B cell (primary cell): ENCODE data around the gene LARGE1. TPM values are rescaled to one million over a fixed set of nuclear protein-coding genes. Genes with fewer than 3 reads are reported as not detected.

Experiments
- ATAC-seq: fragments of 200-7000 bp; cut with Tn5 transposase; one replicate; pipeline ENCODE4 v1.10.0; 2021; ENCODE audit warnings: low read depth, mild to moderate bottlenecking, moderate number of reproducible peaks, moderate library complexity
- CTCF ChIA-PET: fragments of 350-600 bp; sonication (Branson Sonifier 250); formaldehyde crosslinking; loops from one replicate; lab custom pipeline; 2021; ENCODE audit warnings: antibody characterized with exemption, inconsistent platforms; lab: Charles Lee
- POLR2A ChIA-PET: fragments of 350-600 bp; sonication (Branson Sonifier 250); formaldehyde crosslinking; loops from one replicate; lab custom pipeline; 2021; ENCODE audit warnings: antibody characterized with exemption; lab: Charles Lee
- DNase-seq: peaks from one replicate; pipeline ENCODE4 v3.0.0; 2013
- H2AFZ ChIP-seq: 2 replicates; pipeline ENCODE4 v1.6.1; 2012; ENCODE audit warnings: mild to moderate bottlenecking, low read depth, low read length; ENCODE audit not compliant: insufficient read depth, poor library complexity, severe bottlenecking
- H3K27ac ChIP-seq, 2 donors: 1 replicate in 1 of 2; 2 replicates in 1 of 2; pipeline ENCODE4 v1.5.1; 2012 to 2013; ENCODE audit warnings: low read length in 2 of 2, mild to moderate bottlenecking in 2 of 2, moderate library complexity in 1 of 2
- H3K27me3 ChIP-seq, 4 experiments: fragments of 200-600 bp in 1 of 4; sonication (generic) in 1 of 4; replicated peaks in 1 of 4; 1 replicate in 2 of 4; 2 replicates in 2 of 4; pipeline versions ENCODE4 v1.6.1 to v1.7.0; 2013 to 2016; ENCODE audit warnings: low read length in 3 of 4, mild to moderate bottlenecking in 2 of 4, mixed read lengths in 1 of 4, moderate library complexity in 1 of 4; ENCODE audit not compliant: insufficient read depth in 4 of 4, control insufficient read depth in 3 of 4; ENCODE audit errors: control extremely low read depth in 1 of 4
- H3K36me3 ChIP-seq, 2 experiments: replicated peaks in 1 of 2; 1 replicate in 1 of 2; 2 replicates in 1 of 2; pipeline versions ENCODE4 v1.6.1 to v1.7.1; 2013; ENCODE audit warnings: low read length in 1 of 2; ENCODE audit not compliant: insufficient read depth in 2 of 2, control insufficient read depth in 1 of 2; ENCODE audit errors: control extremely low read depth in 1 of 2, extremely low read depth in 1 of 2
- H3K4me1 ChIP-seq, 2 donors: fragments of 200-600 bp in 1 of 2; sonication (generic) in 1 of 2; 1 replicate in 1 of 2; 2 replicates in 1 of 2; pipeline versions ENCODE4 v1.5.1 to v1.6.1; 2013 to 2017; ENCODE audit warnings: low read length in 2 of 2; ENCODE audit not compliant: control insufficient read depth in 2 of 2, insufficient read depth in 2 of 2
- H3K4me2 ChIP-seq: replicated peaks from 2 replicates; pipeline ENCODE3; 2012; ENCODE audit warnings: mild to moderate bottlenecking, low read depth, low read length; ENCODE audit not compliant: poor library complexity, severe bottlenecking
- H3K4me3 ChIP-seq, 5 experiments: fragments of 200-600 bp in 1 of 5; sonication (generic) in 1 of 5; 1 replicate in 3 of 5; 2 replicates in 2 of 5; pipeline versions ENCODE4 v1.5.1 to v1.7.0; 2011 to 2016; ENCODE audit warnings: low read length in 4 of 5, mild to moderate bottlenecking in 4 of 5, low read depth in 2 of 5, control low read depth in 1 of 5, moderate library complexity in 1 of 5; ENCODE audit not compliant: insufficient read depth in 1 of 5; ENCODE audit errors: control extremely low read depth in 1 of 5, extremely low read depth in 1 of 5
- H3K79me2 ChIP-seq: fragments of 200-600 bp; sonication (generic); one replicate; pipeline ENCODE4 v1.6.0; 2016; ENCODE audit warnings: low read length; ENCODE audit not compliant: control insufficient read depth, insufficient read depth
- H3K9ac ChIP-seq: fragments of 200-600 bp; sonication (generic); 2 replicates; pipeline ENCODE4 v1.6.1; 2017; ENCODE audit warnings: mild to moderate bottlenecking, low read length, moderate library complexity
- H3K9me3 ChIP-seq, 3 donors: one replicate each; pipeline versions ENCODE4 v1.6.1 to v1.7.1; 2013; ENCODE audit warnings: low read length in 2 of 3; ENCODE audit not compliant: control insufficient read depth in 2 of 3, insufficient read depth in 1 of 3; ENCODE audit errors: control extremely low read depth in 1 of 3
- H4K20me1 ChIP-seq: 2 replicates; pipeline ENCODE4 v1.6.0; 2012; ENCODE audit warnings: mild to moderate bottlenecking, low read length; ENCODE audit not compliant: insufficient read depth, control insufficient read depth, poor library complexity, severe bottlenecking
- H3K27ac Mint-ChIP-seq: one replicate; pipeline ENCODE4 v1.8.0; 2021; ENCODE audit warnings: mixed read lengths
- H3K27me3 Mint-ChIP-seq: one replicate; pipeline ENCODE4 v1.8.0; 2021; ENCODE audit warnings: mixed read lengths
- H3K4me1 Mint-ChIP-seq: one replicate; pipeline ENCODE4 v1.8.0; 2021; ENCODE audit warnings: mixed read lengths
- H3K4me3 Mint-ChIP-seq: one replicate; pipeline ENCODE4 v1.8.0; 2021; ENCODE audit warnings: mixed read lengths
- H3K9me3 Mint-ChIP-seq: one replicate; pipeline ENCODE4 v1.8.0; 2022; ENCODE audit warnings: mixed read lengths; ENCODE audit not compliant: insufficient read depth
- CTCF ChIP-seq: fragments of 200-600 bp; IDR thresholded peaks from one replicate; pipeline ENCODE4 v1.8.0; 2022; ENCODE audit warnings: antibody characterized with exemption, mild to moderate bottlenecking
- EZH2 ChIP-seq: IDR thresholded peaks from 2 replicates; pipeline ENCODE4 v1.6.1; 2012; ENCODE audit warnings: borderline replicate concordance, low read depth, mild to moderate bottlenecking, moderate library complexity, low read length; ENCODE audit not compliant: insufficient read depth, poor library complexity, severe bottlenecking
- WGBS: methylation state at CpG from one replicate; pipeline ENCODE4 v1.1.5; 2013; ENCODE audit warnings: missing lambda C conversion rate; ENCODE audit not compliant: insufficient coverage; 5-methylcytosine and 5-hydroxymethylcytosine counted together
- intact Hi-C: fragments of 100-400 bp; cut with micrococcal nuclease; formaldehyde crosslinking; loops from one replicate; pipeline ENCODE4 v1.10.0; 2022
- polyA plus RNA-seq: library from polyadenylated mRNA; depleted of rRNA; stranded (reverse); fragments of >200 nt; gene quantifications from 2 replicates; pipeline ENCODE4 v1.2.3, GENCODE V29; 2012
- total RNA-seq, 2 donors: library from RNA; stranded (reverse); fragments of 120-200 nt in 1 of 2; gene quantifications; 1 replicate in 1 of 2; 2 replicates in 1 of 2; pipeline versions ENCODE4 v1.2.3 to v1.2.4, GENCODE V29; 2013 to 2022

LARGE1 gene
- total and polyA plus RNA-seq, 2 donors (not counting 1 experiment from before 2014, with no cell fraction given), result 20.7 to 82.0 TPM

DNA sequence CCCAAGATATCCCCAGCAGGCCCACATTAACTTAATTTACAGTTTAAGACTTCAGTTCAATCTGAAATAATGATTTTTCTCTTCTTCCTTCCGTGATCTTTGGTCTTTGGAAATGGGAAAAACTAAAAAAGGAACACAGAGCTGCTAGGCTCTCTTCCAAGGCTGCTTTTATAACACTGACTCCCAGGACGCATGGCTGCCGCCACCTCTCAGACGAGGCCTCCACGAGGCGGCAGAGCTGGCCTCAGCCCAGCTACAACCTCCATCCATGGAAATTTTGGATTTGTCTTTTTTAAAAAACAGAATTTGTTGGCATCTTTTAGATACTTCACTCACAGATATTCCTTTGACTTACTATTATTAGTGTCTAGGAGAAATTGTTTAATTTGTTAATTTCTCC is 476.6 kb downstream of the LARGE1 start:
- no peaks in the 10 kb centered on the region for H3K27me3 ChIP-seq
- H3K27ac ChIP-seq, result no peak overlapping the region
- no peaks in the 10 kb centered on the region for H3K4me1 ChIP-seq
- no peak overlapping the region for H3K4me3 ChIP-seq
- H3K79me2 ChIP-seq, result no peaks in the 10 kb centered on the region
- WGBS, result 95% methylated on average over 4 of the region's 6 CpGs
- peaks cover 9% of the 10 kb centered on the region for H4K20me1 ChIP-seq
- H3K4me2 ChIP-seq, result no peak overlapping the region
- H3K9me3 ChIP-seq, result no peaks in the 10 kb centered on the region
- CTCF ChIA-PET, result no interaction called here
- ATAC-seq, result no peak
- no peak overlapping the region for H3K9ac ChIP-seq
- no peaks in the 10 kb centered on the region for H3K36me3 ChIP-seq
- no peak for TF ChIP-seq EZH2
- no peak for TF ChIP-seq CTCF
- Mint-ChIP-seq H3K4me1 (peaks cover 10% of the 10 kb centered on the region), H3K27me3 (no peaks in the 10 kb centered on the region), H3K27ac (no peak overlapping the region), H3K4me3 (no peak overlapping the region), H3K9me3 (no peaks in the 10 kb centered on the region)
- no peak overlapping the region for H2AFZ ChIP-seq
- intact Hi-C loops, result no loop called here
- DNase-seq, result no peak
- POLR2A ChIA-PET, result no interaction called here

DNA sequence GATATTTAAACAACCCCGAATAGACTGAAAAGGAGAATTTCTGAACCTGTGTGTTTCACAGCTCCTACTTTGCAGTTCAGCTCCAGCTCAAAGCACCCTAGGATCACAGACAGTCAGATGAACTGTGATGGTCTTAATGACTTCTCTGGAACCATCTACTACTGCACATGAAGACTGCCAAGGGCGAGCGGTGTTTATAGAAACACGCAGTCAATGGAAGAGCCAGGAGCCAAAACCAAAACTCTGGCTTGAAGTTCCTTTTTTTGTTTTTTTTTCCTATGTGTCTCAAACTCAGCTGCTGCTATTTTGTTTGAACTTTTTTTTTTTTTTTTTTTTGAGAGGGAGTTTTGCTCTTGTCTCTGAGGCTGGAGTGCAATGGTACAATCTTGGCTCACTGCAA is 479.5 kb downstream of the LARGE1 start:
- Histone ChIP-seq H3K27me3 (no peaks in the 10 kb centered on the region), H3K79me2 (no peaks in the 10 kb centered on the region), H3K4me2 (no peak overlapping the region), H3K4me3 (no peak overlapping the region), H3K9ac (no peak overlapping the region), H2AFZ (no peak overlapping the region), H3K4me1 (no peaks in the 10 kb centered on the region), H3K9me3 (no peaks in the 10 kb centered on the region), H3K36me3 (no peaks in the 10 kb centered on the region), H3K27ac (no peak overlapping the region), H4K20me1 (peaks cover 10% of the 10 kb centered on the region)
- Mint-ChIP-seq H3K9me3 (no peaks in the 10 kb centered on the region), H3K27me3 (no peaks in the 10 kb centered on the region), H3K4me3 (no peak overlapping the region), H3K4me1 (peaks cover 2% of the 10 kb centered on the region), H3K27ac (no peak overlapping the region)
- TF ChIP-seq EZH2, result no peak
- TF ChIP-seq CTCF, result no peak
- intact Hi-C loops, result no loop called here
- 23% methylated on average over 4 of the region's 4 CpGs for WGBS
- CTCF ChIA-PET, result no interaction called here
- ATAC-seq (no peak), DNase-seq (no peak)
- POLR2A ChIA-PET, result no interaction called here
